HepG2 (cell line): ENCODE measurements around the gene LENEP. TPM values are rescaled to one million over a fixed set of nuclear protein-coding genes. Genes with fewer than 3 reads are reported as not detected.

ENCODE experiments used
- FOXK1 ChIP-seq: sonication (generic); formaldehyde crosslinking; IDR thresholded peaks from 2 replicates; pipeline ENCODE4 v1.4.0; 2020; ENCODE audit warnings: low read depth, missing genetic modification reagents, borderline replicate concordance
- HNF4G ChIP-seq, 2 experiments: sonication (generic) in 1 of 2; formaldehyde crosslinking in 1 of 2; IDR thresholded peaks; 2 replicates each; pipeline versions ENCODE4 v1.4.0 to v1.6.1; 2011 to 2020; ENCODE audit warnings: borderline replicate concordance in 2 of 2, low read depth in 2 of 2, mild to moderate bottlenecking in 2 of 2, low read length in 1 of 2, missing genetic modification reagents in 1 of 2, moderate library complexity in 1 of 2
- MXD4 ChIP-seq: IDR thresholded peaks from 2 replicates; pipeline ENCODE4 v1.6.1; 2016; ENCODE audit warnings: mild to moderate bottlenecking, missing biosample characterization, missing genetic modification reagents
- MXI1 ChIP-seq: IDR thresholded peaks from 3 replicates; pipeline ENCODE4 v1.6.1; 2012; ENCODE audit warnings: low read depth, low read length, inconsistent platforms, borderline replicate concordance
- PHF5A ChIP-seq: IDR thresholded peaks from one replicate; pipeline ENCODE4 v1.6.1; 2018; ENCODE audit warnings: low read depth, missing genetic modification reagents; ENCODE audit not compliant: unreplicated experiment
- RFX1 ChIP-seq: fragments of 450-650 bp; IDR thresholded peaks from 2 replicates; pipeline ENCODE4 v1.6.1; 2017
- SPEN ChIP-seq: sonication (generic); formaldehyde crosslinking; IDR thresholded peaks from 2 replicates; pipeline ENCODE4 v1.5.1; 2020; ENCODE audit warnings: low read depth, mild to moderate bottlenecking, missing genetic modification reagents
- ZNF761 ChIP-seq: sonication (generic); formaldehyde crosslinking; conservative IDR thresholded peaks from 2 replicates; pipeline ENCODE4 v1.4.0; 2020; ENCODE audit warnings: mild to moderate bottlenecking, missing genetic modification reagents
- polyA plus RNA-seq, 8 experiments: library from polyadenylated mRNA; depleted of rRNA in 3 of 8; stranded (reverse) in 7 of 8; unstranded in 1 of 8; fragments of >200 nt; fragmentation: Illumina TruSeq in 4 of 8; extraction: Trizol in 4 of 8; gene quantifications; 2 replicates each; pipeline versions ENCODE4 v1.2.1 to v1.2.3, GENCODE V29; 2011 to 2016; ENCODE audit warnings: low read depth in 4 of 8, missing spikeins in 1 of 8, mixed read lengths in 1 of 8; ENCODE audit not compliant: insufficient read depth in 1 of 8
- total RNA-seq, 5 experiments: library from RNA; depleted of rRNA; stranded (reverse); fragments of >200 nt; fragmentation: Illumina TruSeq; extraction: Trizol; gene quantifications; 2 replicates each; pipeline ENCODE4 v1.2.3, GENCODE V29; 2016; ENCODE audit warnings: low read depth in 1 of 5
- TF ChIP-seq, protein P1 (sequence below): sonication (generic); formaldehyde crosslinking; IDR thresholded peaks from 2 replicates; pipeline ENCODE4 v1.4.0; 2020; ENCODE audit warnings: missing genetic modification reagents, mild to moderate bottlenecking, borderline replicate concordance
- TF ChIP-seq, protein P2 (sequence below): sonication (generic); formaldehyde crosslinking; IDR thresholded peaks from 2 replicates; pipeline ENCODE4 v1.5.0; 2020; ENCODE audit warnings: mild to moderate bottlenecking, missing genetic modification reagents
- TF ChIP-seq, protein P3 (sequence below): sonication (generic); formaldehyde crosslinking; IDR thresholded peaks from 2 replicates; pipeline ENCODE4 v1.4.0; 2020; ENCODE audit warnings: missing genetic modification reagents, borderline replicate concordance
- TF ChIP-seq, protein P4 (sequence below): sonication (generic); formaldehyde crosslinking; IDR thresholded peaks from 2 replicates; pipeline ENCODE4 v1.5.0; 2020; ENCODE audit warnings: mild to moderate bottlenecking, missing genetic modification reagents
- TF ChIP-seq, protein P5 (sequence below): IDR thresholded peaks from 2 replicates; pipeline ENCODE4 v1.6.1; 2016; ENCODE audit warnings: missing compliant biosample characterization, missing genetic modification reagents, borderline replicate concordance
- TF ChIP-seq, protein P6 (sequence below): IDR thresholded peaks from 2 replicates; pipeline ENCODE4 v1.6.1; 2016; ENCODE audit warnings: control low read depth
- TF ChIP-seq, protein P7 (sequence below): IDR thresholded peaks from 2 replicates; pipeline ENCODE4 v1.6.1; 2016; ENCODE audit warnings: low read depth, borderline replicate concordance

The LENEP gene
- total and polyA plus RNA-seq, 2 of the 13 experiments (the other 11 are each of a cell fraction or from before 2014, with no cell fraction given): 0.29 TPM; not detected in 1

DNA sequence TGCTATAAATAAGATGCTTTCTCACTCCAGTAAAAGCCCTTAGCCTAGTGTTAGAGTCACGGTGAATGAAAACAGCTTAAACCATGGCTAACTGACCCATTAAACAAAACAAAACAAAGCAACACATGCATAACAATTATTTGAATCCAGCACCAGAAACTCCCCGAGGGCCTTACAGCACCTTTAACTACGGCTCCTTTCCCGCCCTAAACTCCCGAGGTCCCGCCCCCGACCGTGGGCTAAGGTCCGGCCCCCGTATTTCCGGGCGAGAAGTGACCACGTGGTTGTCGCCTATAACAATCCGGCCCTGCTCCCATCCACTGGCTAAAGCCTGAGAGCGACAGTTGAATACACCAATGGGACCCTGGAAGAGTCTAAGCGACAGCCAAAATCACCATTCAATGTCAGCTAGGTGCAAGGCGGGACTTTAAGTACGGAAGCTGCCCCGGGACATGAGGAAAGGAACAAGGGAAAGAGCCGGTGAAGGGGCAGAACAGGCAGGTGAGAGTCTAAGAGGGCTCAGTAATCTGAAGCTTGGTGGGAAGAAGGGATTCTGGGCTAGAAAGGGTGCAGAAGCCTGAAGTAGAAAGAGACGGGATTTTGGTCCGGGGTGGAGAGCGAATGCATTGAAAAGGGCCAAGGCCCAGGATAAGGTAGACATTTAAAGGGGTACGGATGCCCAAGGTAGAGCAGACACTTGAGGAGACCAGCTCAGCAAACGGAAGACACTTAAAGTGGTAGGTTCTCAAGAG, 10.3 kb upstream of the LENEP start, which contains the start of gene FLAD1 (continued):
- TF ChIP-seq, protein P1, sequence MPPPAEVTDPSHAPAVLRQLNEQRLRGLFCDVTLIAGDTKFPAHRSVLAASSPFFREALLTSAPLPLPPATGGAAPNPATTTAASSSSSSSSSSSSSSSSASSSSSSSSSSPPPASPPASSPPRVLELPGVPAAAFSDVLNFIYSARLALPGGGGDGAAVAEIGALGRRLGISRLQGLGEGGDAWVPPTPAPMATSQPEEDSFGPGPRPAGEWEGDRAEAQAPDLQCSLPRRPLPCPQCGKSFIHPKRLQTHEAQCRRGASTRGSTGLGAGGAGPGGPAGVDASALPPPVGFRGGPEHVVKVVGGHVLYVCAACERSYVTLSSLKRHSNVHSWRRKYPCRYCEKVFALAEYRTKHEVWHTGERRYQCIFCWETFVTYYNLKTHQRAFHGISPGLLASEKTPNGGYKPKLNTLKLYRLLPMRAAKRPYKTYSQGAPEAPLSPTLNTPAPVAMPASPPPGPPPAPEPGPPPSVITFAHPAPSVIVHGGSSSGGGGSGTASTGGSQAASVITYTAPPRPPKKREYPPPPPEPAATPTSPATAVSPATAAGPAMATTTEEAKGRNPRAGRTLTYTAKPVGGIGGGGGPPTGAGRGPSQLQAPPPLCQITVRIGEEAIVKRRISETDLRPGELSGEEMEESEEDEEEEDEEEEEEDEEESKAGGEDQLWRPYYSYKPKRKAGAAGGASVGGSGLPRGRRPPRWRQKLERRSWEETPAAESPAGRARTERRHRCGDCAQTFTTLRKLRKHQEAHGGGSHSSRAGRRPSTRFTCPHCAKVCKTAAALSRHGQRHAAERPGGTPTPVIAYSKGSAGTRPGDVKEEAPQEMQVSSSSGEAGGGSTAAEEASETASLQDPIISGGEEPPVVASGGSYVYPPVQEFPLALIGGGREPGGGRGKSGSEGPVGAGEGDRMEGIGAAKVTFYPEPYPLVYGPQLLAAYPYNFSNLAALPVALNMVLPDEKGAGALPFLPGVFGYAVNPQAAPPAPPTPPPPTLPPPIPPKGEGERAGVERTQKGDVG (CRISPR knock-in tag): no peak
- TF ChIP-seq, protein P2, sequence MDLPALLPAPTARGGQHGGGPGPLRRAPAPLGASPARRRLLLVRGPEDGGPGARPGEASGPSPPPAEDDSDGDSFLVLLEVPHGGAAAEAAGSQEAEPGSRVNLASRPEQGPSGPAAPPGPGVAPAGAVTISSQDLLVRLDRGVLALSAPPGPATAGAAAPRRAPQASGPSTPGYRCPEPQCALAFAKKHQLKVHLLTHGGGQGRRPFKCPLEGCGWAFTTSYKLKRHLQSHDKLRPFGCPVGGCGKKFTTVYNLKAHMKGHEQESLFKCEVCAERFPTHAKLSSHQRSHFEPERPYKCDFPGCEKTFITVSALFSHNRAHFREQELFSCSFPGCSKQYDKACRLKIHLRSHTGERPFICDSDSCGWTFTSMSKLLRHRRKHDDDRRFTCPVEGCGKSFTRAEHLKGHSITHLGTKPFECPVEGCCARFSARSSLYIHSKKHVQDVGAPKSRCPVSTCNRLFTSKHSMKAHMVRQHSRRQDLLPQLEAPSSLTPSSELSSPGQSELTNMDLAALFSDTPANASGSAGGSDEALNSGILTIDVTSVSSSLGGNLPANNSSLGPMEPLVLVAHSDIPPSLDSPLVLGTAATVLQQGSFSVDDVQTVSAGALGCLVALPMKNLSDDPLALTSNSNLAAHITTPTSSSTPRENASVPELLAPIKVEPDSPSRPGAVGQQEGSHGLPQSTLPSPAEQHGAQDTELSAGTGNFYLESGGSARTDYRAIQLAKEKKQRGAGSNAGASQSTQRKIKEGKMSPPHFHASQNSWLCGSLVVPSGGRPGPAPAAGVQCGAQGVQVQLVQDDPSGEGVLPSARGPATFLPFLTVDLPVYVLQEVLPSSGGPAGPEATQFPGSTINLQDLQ (CRISPR knock-in tag): no peak
- TF ChIP-seq SPEN (CRISPR knock-in tag): peak; percentile 81; the same call in 1 of the 2 replicates
- TF ChIP-seq, protein P3, sequence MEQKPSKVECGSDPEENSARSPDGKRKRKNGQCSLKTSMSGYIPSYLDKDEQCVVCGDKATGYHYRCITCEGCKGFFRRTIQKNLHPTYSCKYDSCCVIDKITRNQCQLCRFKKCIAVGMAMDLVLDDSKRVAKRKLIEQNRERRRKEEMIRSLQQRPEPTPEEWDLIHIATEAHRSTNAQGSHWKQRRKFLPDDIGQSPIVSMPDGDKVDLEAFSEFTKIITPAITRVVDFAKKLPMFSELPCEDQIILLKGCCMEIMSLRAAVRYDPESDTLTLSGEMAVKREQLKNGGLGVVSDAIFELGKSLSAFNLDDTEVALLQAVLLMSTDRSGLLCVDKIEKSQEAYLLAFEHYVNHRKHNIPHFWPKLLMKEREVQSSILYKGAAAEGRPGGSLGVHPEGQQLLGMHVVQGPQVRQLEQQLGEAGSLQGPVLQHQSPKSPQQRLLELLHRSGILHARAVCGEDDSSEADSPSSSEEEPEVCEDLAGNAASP: peak; percentile 46; the same call in 1 of the 2 replicates
- no peak for TF ChIP-seq PHF5A (CRISPR knock-in tag)
- peak; percentile 80 for TF ChIP-seq FOXK1 (CRISPR knock-in tag)
- TF ChIP-seq, protein P4, sequence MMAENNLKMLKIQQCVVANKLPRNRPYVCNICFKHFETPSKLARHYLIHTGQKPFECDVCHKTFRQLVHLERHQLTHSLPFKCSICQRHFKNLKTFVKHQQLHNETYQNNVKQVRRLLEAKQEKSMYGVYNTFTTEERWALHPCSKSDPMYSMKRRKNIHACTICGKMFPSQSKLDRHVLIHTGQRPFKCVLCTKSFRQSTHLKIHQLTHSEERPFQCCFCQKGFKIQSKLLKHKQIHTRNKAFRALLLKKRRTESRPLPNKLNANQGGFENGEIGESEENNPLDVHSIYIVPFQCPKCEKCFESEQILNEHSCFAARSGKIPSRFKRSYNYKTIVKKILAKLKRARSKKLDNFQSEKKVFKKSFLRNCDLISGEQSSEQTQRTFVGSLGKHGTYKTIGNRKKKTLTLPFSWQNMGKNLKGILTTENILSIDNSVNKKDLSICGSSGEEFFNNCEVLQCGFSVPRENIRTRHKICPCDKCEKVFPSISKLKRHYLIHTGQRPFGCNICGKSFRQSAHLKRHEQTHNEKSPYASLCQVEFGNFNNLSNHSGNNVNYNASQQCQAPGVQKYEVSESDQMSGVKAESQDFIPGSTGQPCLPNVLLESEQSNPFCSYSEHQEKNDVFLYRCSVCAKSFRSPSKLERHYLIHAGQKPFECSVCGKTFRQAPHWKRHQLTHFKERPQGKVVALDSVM (CRISPR knock-in tag): no peak
- TF ChIP-seq, protein P5, sequence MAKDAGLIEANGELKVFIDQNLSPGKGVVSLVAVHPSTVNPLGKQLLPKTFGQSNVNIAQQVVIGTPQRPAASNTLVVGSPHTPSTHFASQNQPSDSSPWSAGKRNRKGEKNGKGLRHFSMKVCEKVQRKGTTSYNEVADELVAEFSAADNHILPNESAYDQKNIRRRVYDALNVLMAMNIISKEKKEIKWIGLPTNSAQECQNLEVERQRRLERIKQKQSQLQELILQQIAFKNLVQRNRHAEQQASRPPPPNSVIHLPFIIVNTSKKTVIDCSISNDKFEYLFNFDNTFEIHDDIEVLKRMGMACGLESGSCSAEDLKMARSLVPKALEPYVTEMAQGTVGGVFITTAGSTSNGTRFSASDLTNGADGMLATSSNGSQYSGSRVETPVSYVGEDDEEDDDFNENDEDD (CRISPR knock-in tag): peak; percentile 97
- peak; percentile 89 for TF ChIP-seq MXD4 (CRISPR knock-in tag)
- TF ChIP-seq RFX1: no peak
- TF ChIP-seq, protein P6, sequence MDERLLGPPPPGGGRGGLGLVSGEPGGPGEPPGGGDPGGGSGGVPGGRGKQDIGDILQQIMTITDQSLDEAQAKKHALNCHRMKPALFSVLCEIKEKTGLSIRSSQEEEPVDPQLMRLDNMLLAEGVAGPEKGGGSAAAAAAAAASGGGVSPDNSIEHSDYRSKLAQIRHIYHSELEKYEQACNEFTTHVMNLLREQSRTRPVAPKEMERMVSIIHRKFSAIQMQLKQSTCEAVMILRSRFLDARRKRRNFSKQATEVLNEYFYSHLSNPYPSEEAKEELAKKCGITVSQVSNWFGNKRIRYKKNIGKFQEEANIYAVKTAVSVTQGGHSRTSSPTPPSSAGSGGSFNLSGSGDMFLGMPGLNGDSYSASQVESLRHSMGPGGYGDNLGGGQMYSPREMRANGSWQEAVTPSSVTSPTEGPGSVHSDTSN: peak; percentile 100
- TF ChIP-seq, protein P7, sequence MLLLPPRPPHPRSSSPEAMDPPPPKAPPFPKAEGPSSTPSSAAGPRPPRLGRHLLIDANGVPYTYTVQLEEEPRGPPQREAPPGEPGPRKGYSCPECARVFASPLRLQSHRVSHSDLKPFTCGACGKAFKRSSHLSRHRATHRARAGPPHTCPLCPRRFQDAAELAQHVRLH (CRISPR knock-in tag): peak; percentile 75
- TF ChIP-seq MXI1: peak; percentile 94; the same call in 2 of the 3 replicates
- TF ChIP-seq ZNF761 (CRISPR knock-in tag): no peak
- peak; percentile 4; the same call in 1 of the 2 replicates for TF ChIP-seq HNF4G (IDR thresholded peaks at IDR 0.05; ENCODE audit: borderline replicate concordance, low read depth, low read length)
- no peak for TF ChIP-seq HNF4G (CRISPR knock-in tag; IDR thresholded peaks at IDR 0.05; ENCODE audit: borderline replicate concordance, low read depth)
